22Rv1 (cell line): ENCODE measurements around the gene SMTNL2.

Source experiments
- CTCF ChIP-seq: fragments of 450-650 bp; IDR thresholded peaks from 2 replicates; pipeline ENCODE4 v1.5.1; 2017; ENCODE audit warnings: mild to moderate bottlenecking
- ZFX ChIP-seq: fragments of 450-650 bp; IDR thresholded peaks from 2 replicates; pipeline ENCODE4 v1.6.1; 2017; ENCODE audit warnings: antibody characterized with exemption, borderline replicate concordance

- TF ChIP-seq CTCF (no peak), ZFX (no peak)
These were observed 32.8 kb downstream of the SMTNL2 start for GRCh38 chr17:4617090-4617489.
